ENCODE data around the gene TNS4.
A peak's percentile ranks its signal among the peaks of the same experiment; 100 is the strongest.

The TNS4 gene

GRCh38 chr17:40535924-40536294 lies 34.5 kb upstream of the TNS4 start:
- FAIRE-seq (no peak), DNase-seq (ENCODE audit: low spot score) (no peak)

GRCh38 chr17:40535438-40535837 lies 34.0 kb upstream of the TNS4 start:
- DNase-seq (ENCODE audit: low spot score) = no peak
- FAIRE-seq = no peak

GRCh38 chr17:40534371-40535189 lies 33.2 kb upstream of the TNS4 start:
- FAIRE-seq (no peak), DNase-seq (ENCODE audit: low spot score) (no peak)

- DNase-seq (ENCODE audit: low spot score) = no peak
- FAIRE-seq = no peak
Observed at GRCh38 chr17:40533896-40534295, 32.5 kb upstream of the TNS4 start.

- FAIRE-seq = no peak
- DNase-seq (ENCODE audit: low spot score) = no peak
Observed at GRCh38 chr17:40532520-40533253, 31.3 kb upstream of the TNS4 start.

GRCh38 chr17:40531051-40531991 lies 29.9 kb upstream of the TNS4 start:
- no peak for DNase-seq (ENCODE audit: low spot score)
- FAIRE-seq = no peak

GRCh38 chr17:40530531-40530994 lies 29.1 kb upstream of the TNS4 start:
- FAIRE-seq (no peak), DNase-seq (ENCODE audit: low spot score) (no peak)

- DNase-seq (ENCODE audit: low spot score) = no peak
- no peak for FAIRE-seq
Observed at GRCh38 chr17:40529991-40530390, 28.6 kb upstream of the TNS4 start.

- no peak for DNase-seq (ENCODE audit: low spot score)
- FAIRE-seq = no peak
Observed at GRCh38 chr17:40528692-40529417, 27.4 kb upstream of the TNS4 start.

GRCh38 chr17:40526668-40527067 lies 25.2 kb upstream of the TNS4 start:
- no peak for FAIRE-seq
- no peak for DNase-seq (ENCODE audit: low spot score)

GRCh38 chr17:40525294-40525693 lies 23.9 kb upstream of the TNS4 start:
- no peak for DNase-seq (ENCODE audit: low spot score)
- no peak for FAIRE-seq

- DNase-seq (ENCODE audit: low spot score) = no peak
- FAIRE-seq = no peak
Observed at GRCh38 chr17:40524243-40524965, 23.0 kb upstream of the TNS4 start.

- DNase-seq (ENCODE audit: low spot score) (no peak), FAIRE-seq (no peak)
Observed at GRCh38 chr17:40522961-40523310, 21.5 kb upstream of the TNS4 start.

- DNase-seq (ENCODE audit: low spot score) = no peak
- no peak for FAIRE-seq
Observed at GRCh38 chr17:40522250-40522960, 21.0 kb upstream of the TNS4 start.

- no peak for DNase-seq (ENCODE audit: low spot score)
- no peak for FAIRE-seq
Observed at GRCh38 chr17:40520991-40521453, 19.6 kb upstream of the TNS4 start.

- DNase-seq (ENCODE audit: low spot score) = no peak
- no peak for FAIRE-seq
Observed at GRCh38 chr17:40519089-40519775, 17.8 kb upstream of the TNS4 start.

GRCh38 chr17:40518401-40519088 lies 17.1 kb upstream of the TNS4 start:
- DNase-seq (ENCODE audit: low spot score) (peak; percentile 73), FAIRE-seq (no peak)

- FAIRE-seq (no peak), DNase-seq (ENCODE audit: low spot score) (no peak)
Observed at GRCh38 chr17:40517981-40518380, 16.6 kb upstream of the TNS4 start.
